Stimulated activated naive CD4-positive, alpha-beta T cell (primary cell): ENCODE results near the gene ZNF71.

Experiments
- DNase-seq, 6 experiments: peaks; one replicate each; lab custom pipeline; 2025; lab: John Stamatoyannopoulos, UW

Gene ZNF71

DNA sequence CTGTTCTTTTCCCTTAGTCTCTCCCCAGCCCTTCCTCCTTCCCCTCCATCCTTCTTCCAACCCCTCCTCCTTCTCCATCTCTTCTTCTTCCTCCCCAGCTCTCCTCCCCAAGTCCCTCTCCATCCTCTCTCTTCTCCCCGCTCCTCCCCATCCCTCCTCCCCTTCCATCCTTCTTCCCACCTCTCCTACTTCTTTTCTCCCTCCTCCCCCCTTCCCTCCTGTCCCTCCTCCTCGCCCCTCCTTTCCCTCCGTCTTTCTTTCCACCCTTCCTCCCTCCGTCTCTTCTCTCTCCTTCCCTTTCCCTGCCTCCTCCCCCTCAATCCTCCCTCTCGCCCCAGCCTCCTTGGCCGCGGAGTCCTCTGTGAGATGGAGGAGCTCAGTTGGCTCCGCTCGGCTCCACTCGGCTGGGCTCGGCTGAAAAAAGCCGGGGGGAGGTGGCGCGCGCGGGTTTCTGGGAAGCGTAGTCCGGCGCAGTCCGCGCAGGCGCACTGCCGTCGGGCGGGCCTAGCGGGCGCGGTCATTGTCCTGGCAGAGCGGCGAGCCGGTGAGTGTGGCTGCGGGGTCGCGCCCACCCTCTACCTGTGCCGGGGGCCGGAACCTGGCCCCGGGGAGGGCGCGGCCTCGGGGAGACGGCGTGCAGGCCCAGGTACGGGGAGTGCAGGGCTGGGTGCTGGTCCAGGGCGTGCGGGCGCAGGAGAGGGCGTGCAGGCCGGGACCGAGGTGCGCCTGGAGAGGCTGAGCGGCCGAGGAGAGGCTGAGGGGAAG lies at the start of gene ZNF71:
TSS of gene ZNF71 (plus strand) at position 520 of the 765 bp plus-strand sequence. CDS start 6,257 bp downstream, outside the sequence.
- DNase-seq = peak; percentile 61 to 90 (median 76)

- DNase-seq = no peak
These were observed 47.6 kb upstream of the ZNF71 start for GRCh38 chr19:56547535-56547934.

GRCh38 chr19:56554272-56554869 lies 40.7 kb upstream of the ZNF71 start:
- DNase-seq = no peak

GRCh38 chr19:56562766-56563165 lies 32.3 kb upstream of the ZNF71 start:
- no peak for DNase-seq

DNA sequence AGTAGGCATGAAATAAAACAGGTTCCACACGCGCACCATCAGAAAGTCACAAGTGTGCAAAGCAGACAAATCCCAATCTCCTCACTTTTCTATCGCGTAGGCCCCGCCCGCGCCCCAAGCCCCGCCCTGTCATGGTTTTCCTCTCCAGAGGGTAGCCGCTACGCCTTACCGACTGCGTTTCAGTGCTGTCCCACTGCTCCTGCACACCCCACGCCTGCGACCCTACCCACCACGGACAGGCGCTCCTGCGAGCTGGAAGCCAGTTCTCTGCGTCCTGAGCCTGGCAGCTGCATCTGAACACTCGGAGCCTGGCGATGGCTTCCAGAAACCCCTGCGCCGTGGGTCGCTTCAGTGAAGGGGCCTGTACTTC lies 28.2 kb upstream of the ZNF71 start:
- peak in 2 of 6 experiments; percentile 2 to 19 for DNase-seq

DNA sequence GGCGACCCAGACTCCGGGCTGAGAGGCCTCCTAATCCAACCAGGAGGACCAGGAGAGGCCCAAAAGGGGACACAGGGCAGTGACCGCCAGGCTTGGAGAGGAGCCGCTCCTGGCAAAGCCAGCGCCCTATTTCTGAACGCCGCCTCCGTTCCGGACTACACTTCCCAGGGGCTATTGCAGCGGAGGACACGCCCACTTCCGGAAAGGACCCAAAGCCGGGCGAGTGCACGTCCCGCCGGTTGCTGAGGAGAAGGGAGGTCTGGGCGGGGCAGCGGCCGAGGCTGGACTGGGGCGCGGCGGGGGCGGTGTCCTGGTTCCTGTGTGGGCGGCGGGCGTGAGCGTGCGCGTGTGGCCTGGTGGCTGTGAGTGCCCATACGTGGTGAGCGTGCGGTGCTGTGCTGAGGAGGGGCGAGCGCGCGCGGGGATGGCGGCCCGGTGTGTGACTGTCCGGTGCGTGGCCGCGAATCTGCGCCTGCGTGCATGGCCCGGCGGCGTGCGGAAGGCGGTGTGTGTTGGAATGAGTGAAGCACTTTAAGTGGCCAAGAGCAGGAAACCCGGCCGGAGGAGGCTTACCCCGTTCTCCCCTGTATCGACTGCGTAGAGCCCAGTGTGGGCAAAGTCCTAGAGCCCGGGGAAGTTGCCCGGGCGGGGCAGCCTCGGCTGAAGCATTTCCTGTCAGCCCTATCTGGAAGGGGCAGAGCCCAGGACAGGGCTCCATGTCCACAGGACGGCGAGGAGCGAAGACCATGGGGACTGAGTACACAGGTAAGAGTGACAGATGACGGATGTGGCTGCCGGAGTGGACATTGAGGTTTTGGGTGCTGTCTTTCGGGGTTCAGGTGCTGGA lies 27.6 kb upstream of the ZNF71 start, which contains the start of gene ZNF470:
TSS of gene ZNF470 (plus strand) at position 195 of the 847 bp plus-strand sequence. CDS start 2,844 bp downstream, outside the sequence.
- peak; percentile 70 to 83 (median 78) for DNase-seq

- DNase-seq = no peak
These were observed 22.5 kb upstream of the ZNF71 start for GRCh38 chr19:56572589-56572988.

- no peak for DNase-seq
These were observed 21.2 kb upstream of the ZNF71 start for GRCh38 chr19:56573914-56574313.

GRCh38 chr19:56577719-56578602 lies 17.1 kb upstream of the ZNF71 start:
- no peak for DNase-seq

- DNase-seq = no peak
These were observed 688 bp upstream of the ZNF71 start for GRCh38 chr19:56594446-56594782.

GRCh38 chr19:56595548-56595899 lies 422 bp downstream of the ZNF71 start:
- no peak for DNase-seq

- DNase-seq = no peak
These were observed 1.6 kb downstream of the ZNF71 start for GRCh38 chr19:56596676-56597075.

DNA sequence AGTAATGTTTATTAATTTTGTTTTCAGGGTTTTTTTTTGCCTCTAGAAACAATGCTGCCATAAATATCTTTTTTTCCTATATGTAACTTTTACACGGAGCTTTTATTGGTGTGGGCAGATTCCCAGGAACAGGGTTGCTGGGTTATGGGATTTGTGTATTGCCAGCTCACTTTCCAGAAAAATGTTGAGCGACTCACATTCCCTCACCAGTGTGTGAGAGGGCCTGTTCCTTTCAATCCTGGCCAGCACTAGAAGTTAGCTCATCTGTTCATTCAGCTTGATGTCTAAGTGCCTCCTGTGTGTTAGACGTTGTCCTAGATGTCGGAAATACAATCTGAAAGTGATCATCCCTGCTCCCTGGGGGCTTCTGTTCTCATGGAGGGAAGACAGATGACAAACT lies 2.6 kb downstream of the ZNF71 start:
- no peak for DNase-seq

GRCh38 chr19:56601375-56601774 lies 6.3 kb downstream of the ZNF71 start:
- no peak for DNase-seq

DNA sequence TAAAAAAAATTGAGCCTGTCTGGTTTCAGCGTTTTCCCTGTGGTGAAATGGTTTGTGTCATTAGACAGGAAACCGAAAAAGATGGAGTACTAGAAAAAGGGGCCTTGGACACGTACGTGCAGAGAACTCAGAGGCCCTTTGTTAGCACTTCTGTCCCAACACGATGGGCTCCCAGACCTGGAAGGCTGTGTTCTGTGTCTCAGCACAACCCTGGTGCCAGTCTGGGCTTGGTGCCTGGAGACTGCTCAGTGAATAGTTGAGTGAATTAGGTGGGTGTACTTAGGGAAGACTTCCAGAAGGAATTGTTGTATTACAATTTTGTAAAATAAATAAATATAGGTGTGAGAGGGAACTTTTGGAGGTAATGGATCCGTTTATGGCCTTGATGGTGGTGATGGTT lies 8.7 kb downstream of the ZNF71 start:
- no peak for DNase-seq

GRCh38 chr19:56608274-56608964 lies 13.3 kb downstream of the ZNF71 start:
- DNase-seq = no peak

DNA sequence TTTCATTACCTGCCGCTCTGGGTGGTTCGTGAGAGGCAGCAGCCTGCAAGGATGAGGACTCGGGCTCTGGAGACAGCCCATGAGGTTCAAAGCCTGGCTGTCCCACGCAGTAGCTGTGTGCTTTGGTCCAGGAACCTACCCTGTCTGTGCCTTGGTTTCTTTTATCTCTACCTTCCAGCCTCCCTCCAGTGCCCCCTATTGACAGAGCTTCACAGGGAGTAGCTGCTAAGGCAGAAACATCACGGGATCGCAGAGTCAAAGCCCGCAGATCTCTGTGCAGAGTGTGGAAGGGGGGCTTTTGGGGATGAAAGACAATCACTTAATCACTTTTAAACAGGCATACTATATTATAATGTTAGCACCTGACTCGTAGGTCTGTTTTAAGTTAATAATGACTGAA lies 16.2 kb downstream of the ZNF71 start:
- DNase-seq = no peak

DNA sequence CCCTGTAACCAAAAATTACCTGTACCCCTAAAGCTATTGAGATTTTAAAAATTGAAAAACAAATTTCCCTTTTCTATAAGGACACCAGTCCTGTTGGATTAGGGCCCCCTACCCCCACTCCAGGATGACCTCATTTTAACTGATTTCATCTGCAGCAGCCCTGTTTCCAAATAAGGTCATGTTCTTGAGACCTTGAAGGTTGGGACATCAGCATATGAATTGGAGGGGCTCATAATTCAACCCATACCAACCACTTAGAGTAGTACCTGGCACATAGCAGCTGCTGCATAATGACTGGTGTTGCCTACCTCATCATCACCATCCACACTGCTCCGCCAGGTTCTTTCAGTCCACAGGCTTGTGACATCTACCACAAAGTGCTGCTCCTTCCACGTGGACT lies 17.6 kb downstream of the ZNF71 start:
- DNase-seq = no peak

DNA sequence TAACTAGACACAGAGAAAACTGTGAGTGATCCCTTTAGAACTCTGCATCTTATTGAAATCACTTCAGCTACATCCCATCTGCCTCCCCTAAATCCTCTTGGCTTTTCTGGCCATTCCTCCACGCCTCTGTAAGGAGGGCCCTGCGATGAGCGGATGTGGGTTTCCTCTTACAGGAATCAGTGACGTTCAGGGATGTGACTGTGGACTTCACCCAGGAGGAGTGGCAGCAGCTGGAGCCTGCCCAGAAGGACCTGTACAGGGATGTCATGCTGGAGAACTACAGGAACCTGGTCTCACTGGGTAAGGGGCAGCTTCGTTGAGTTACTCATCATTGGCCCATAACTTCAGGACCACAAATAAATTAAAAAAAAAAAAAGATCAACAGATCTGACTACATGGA lies 18.5 kb downstream of the ZNF71 start:
- no peak for DNase-seq

GRCh38 chr19:56617531-56617930 lies 22.4 kb downstream of the ZNF71 start:
- no peak for DNase-seq

DNA sequence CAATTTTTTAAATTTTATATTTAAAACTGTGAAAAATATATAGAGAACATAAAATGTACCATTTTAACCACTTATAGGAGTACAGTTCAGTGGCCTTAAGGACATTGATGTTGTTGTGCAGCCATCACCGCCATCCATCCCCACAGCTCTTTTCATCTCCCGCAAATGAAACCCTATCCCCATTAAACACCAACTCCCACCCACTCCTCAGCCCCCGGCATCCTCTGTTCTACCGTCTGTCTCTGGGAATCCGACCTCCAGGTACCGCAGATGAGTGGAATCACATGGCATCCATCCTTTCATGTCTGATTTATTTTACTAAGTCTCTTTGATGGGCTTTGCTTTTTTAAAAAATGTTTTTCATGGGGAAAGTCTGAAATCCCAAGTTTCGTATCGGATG lies 24.0 kb downstream of the ZNF71 start:
- no peak for DNase-seq
